HCT116 (cell line): Measurements from ENCODE around the gene NPIPA5. TPM values are rescaled to one million over a fixed set of nuclear protein-coding genes. Genes with fewer than 3 reads are reported as not detected.
"Not testable (repeated sequence)": the region's sequence is repeated elsewhere in the genome, so short reads cannot be mapped to it uniquely, and the experiment has no call there.

Experiments
- ATAC-seq: fragments of 200-7000 bp; cut with Tn5 transposase; 2 replicates; pipeline ENCODE4 v1.9.1; 2020; ENCODE audit warnings: mild to moderate bottlenecking, moderate library complexity
- BruUV-seq: library from RNA; stranded (reverse); fragments of 400-500 nt; replicated peaks from 2 replicates; lab custom pipeline; 2021; lab: Mats Ljungman, UMichigan
- CTCF ChIA-PET: fragments of 300-600 bp; sonication (Branson Sonifier 250); formaldehyde crosslinking; loops from one replicate; lab custom pipeline; 2021; ENCODE audit warnings: antibody characterized with exemption; lab: Charles Lee
- POLR2A ChIA-PET: fragments of 300-600, 350-600 bp; sonication (Branson Sonifier 250); formaldehyde crosslinking; loops from one replicate; lab custom pipeline; 2021; ENCODE audit warnings: antibody characterized with exemption; lab: Charles Lee
- RAD21 ChIA-PET, 2 experiments: fragments of 300-600 bp; sonication (Branson Sonifier 250); formaldehyde crosslinking; loops; one replicate each; lab custom pipeline; 2023; ENCODE audit warnings: low total read pairs in 2 of 2; ENCODE audit not compliant: uncharacterized antibody in 2 of 2, unreplicated experiment in 2 of 2, low non-redundant PET in 1 of 2; lab: Charles Lee
- DNase-seq: peaks from one replicate; pipeline ENCODE4 v3.0.0-alpha.2; 2010; ENCODE audit warnings: low read depth, low spot score
- H2AFZ ChIP-seq: fragments of 200-600 bp; shearing (Covaris generic), sonication (generic); 2 replicates; pipeline ENCODE4 v1.6.1; 2017; ENCODE audit warnings: low read depth, mixed run types, mixed read lengths, antibody characterized with exemption, low read length; ENCODE audit not compliant: poor library complexity, severe bottlenecking
- H3K27ac ChIP-seq: 2 replicates; pipeline ENCODE4 v1.5.1; 2012; ENCODE audit warnings: low read depth, low read length
- H3K27me3 ChIP-seq: fragments of 200-600 bp; sonication (generic); 2 replicates; pipeline ENCODE4 v1.6.1; 2016; ENCODE audit warnings: mixed run types, low read length, mixed read lengths; ENCODE audit not compliant: insufficient read depth
- H3K36me3 ChIP-seq, 2 experiments: fragments of 200-500 bp in 1 of 2; fragments of 200-600 bp in 1 of 2; sonication (Bioruptor generic) in 1 of 2; sonication (generic) in 1 of 2; 2 replicates each; pipeline versions ENCODE4 v1.5.1 to v1.6.1; 2014 to 2016; ENCODE audit warnings: low read length in 2 of 2, inconsistent platforms in 1 of 2, mixed read lengths in 1 of 2, mixed run types in 1 of 2; ENCODE audit not compliant: insufficient read depth in 2 of 2, control insufficient read depth in 1 of 2
- H3K4me1 ChIP-seq, 2 experiments: fragments of 200-600 bp in 1 of 2; sonication (generic) in 1 of 2; 2 replicates each; pipeline versions ENCODE4 v1.5.1 to v1.6.1; 2012 to 2017; ENCODE audit warnings: low read length in 2 of 2, inconsistent platforms in 1 of 2, mild to moderate bottlenecking in 1 of 2, mixed read lengths in 1 of 2, mixed run types in 1 of 2, moderate library complexity in 1 of 2; ENCODE audit not compliant: insufficient read depth in 2 of 2, control insufficient read depth in 1 of 2
- H3K4me2 ChIP-seq: fragments of 200-600 bp; sonication (generic); 2 replicates; pipeline ENCODE4 v1.6.1; 2017; ENCODE audit warnings: mixed run types, low read length, mixed read lengths
- H3K4me3 ChIP-seq, 2 experiments: fragments of 200-600 bp in 1 of 2; sonication (generic) in 1 of 2; replicated peaks in 1 of 2; 2 replicates each; pipeline ENCODE4 v1.5.1; 2011 to 2016; ENCODE audit warnings: low read length in 2 of 2, control low read depth in 1 of 2, low read depth in 1 of 2, mild to moderate bottlenecking in 1 of 2, mixed read lengths in 1 of 2, mixed run types in 1 of 2
- H3K79me2 ChIP-seq: fragments of 200-600 bp; sonication (generic); 2 replicates; pipeline ENCODE4 v1.6.1; 2017; ENCODE audit warnings: mild to moderate bottlenecking, mixed run types, low read length, moderate library complexity, mixed read lengths; ENCODE audit not compliant: insufficient read depth
- H3K9ac ChIP-seq: fragments of 200-600 bp; sonication (generic); 2 replicates; pipeline ENCODE4 v1.6.1; 2016; ENCODE audit warnings: low read length, mixed read lengths
- H3K9me2 ChIP-seq: fragments of 200-600 bp; sonication (generic), shearing (Covaris generic); 2 replicates; pipeline ENCODE4 v1.6.1; 2017; ENCODE audit warnings: mixed run types, mild to moderate bottlenecking, moderate library complexity; ENCODE audit not compliant: insufficient read depth
- H3K9me3 ChIP-seq, 2 experiments: fragments of 200-500 bp in 1 of 2; fragments of 200-600 bp in 1 of 2; sonication (Bioruptor generic) in 1 of 2; sonication (generic) in 1 of 2; 2 replicates each; pipeline ENCODE4 v1.6.1; 2014 to 2017; ENCODE audit warnings: low read length in 2 of 2, mixed read lengths in 2 of 2, inconsistent platforms in 1 of 2, low read depth in 1 of 2, mild to moderate bottlenecking in 1 of 2, mixed run types in 1 of 2, moderate library complexity in 1 of 2; ENCODE audit not compliant: control insufficient read depth in 1 of 2, insufficient read depth in 1 of 2
- H4K20me1 ChIP-seq: fragments of 200-600 bp; sonication (generic), shearing (Covaris generic); 2 replicates; pipeline ENCODE4 v1.6.1; 2017; ENCODE audit warnings: mixed run types, mild to moderate bottlenecking, moderate library complexity; ENCODE audit not compliant: insufficient read depth
- CBX3 ChIP-seq: IDR thresholded peaks from 2 replicates; pipeline ENCODE4 v1.6.1; 2012; ENCODE audit warnings: low read depth
- EZH2 ChIP-seq: fragments of 200-600 bp; sonication (generic); IDR thresholded peaks from 2 replicates; pipeline ENCODE4 v1.6.1; 2017; ENCODE audit warnings: antibody characterized with exemption, mixed run types
- JUND ChIP-seq: IDR thresholded peaks from 2 replicates; pipeline ENCODE4 v1.6.1; 2012
- POLR2A ChIP-seq: IDR thresholded peaks from 2 replicates; pipeline ENCODE4 v1.7.0; 2011; ENCODE audit warnings: borderline replicate concordance; ENCODE audit not compliant: insufficient read depth, insufficient read length; ENCODE audit errors: extremely low read depth
- RAD21 ChIP-seq: IDR thresholded peaks from 2 replicates; pipeline ENCODE4 v1.6.1; 2012; ENCODE audit warnings: low read depth, mild to moderate bottlenecking
- intact Hi-C: fragments of 100-400 bp; cut with micrococcal nuclease; formaldehyde crosslinking; loops from 2 replicates; pipeline ENCODE4 v1.10.0; 2022
- total RNA-seq: library from RNA; stranded (reverse); gene quantifications from one replicate; pipeline ENCODE4 v1.2.1, GENCODE V29; 2021; ENCODE audit not compliant: unreplicated experiment
- TF ChIP-seq, protein P1 (sequence below): IDR thresholded peaks from 2 replicates; pipeline ENCODE4 v1.6.1; 2012
- TF ChIP-seq, protein P2 (sequence below), 3 experiments: fragments of 200-600 bp in 1 of 3; sonication (generic) in 1 of 3; IDR thresholded peaks in 2 of 3; conservative IDR thresholded peaks in 1 of 3; 2 replicates each; pipeline ENCODE4 v1.5.1; 2012 to 2017; ENCODE audit warnings: low read depth in 2 of 3, low read length in 2 of 3, antibody characterized with exemption in 1 of 3, borderline replicate concordance in 1 of 3, control low read depth in 1 of 3, mild to moderate bottlenecking in 1 of 3, mixed read lengths in 1 of 3, mixed run types in 1 of 3, moderate library complexity in 1 of 3; ENCODE audit not compliant: insufficient read depth in 1 of 3

NPIPA5 gene
- total RNA-seq, 1 experiment from 2014 or later: 9.3 TPM

DNA sequence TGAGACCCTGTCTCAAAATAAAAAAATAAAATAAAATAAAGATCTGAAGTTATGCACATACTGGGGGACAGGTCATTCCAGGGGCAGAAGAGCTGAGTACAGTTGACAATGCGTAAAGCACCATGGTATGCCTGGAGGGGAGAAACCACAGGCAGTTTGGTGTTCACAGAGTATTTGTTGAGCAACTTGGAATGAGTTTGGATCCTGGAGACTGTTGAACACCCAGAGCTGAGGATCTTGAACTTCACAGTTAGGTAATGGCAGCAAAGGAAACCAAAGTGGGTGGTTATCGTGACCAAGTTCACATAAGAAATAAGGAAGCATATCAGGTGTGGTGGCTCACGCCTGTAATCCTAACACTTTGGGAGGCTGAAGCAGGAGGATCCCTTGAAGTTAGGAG is 26.0 kb upstream of the NPIPA5 start:
- H3K9me3 ChIP-seq, H4K20me1 ChIP-seq, H3K27ac ChIP-seq, H3K9ac ChIP-seq, H3K36me3 ChIP-seq, BruUV-seq, RAD21 ChIA-PET, CTCF ChIA-PET, H3K27me3 ChIP-seq, H3K9me2 ChIP-seq, H3K4me2 ChIP-seq, POLR2A ChIA-PET, H3K4me1 ChIP-seq, H3K4me3 ChIP-seq, H3K79me2 ChIP-seq, DNase-seq, ATAC-seq, H2AFZ ChIP-seq, intact Hi-C loops: not testable (repeated sequence)

DNA sequence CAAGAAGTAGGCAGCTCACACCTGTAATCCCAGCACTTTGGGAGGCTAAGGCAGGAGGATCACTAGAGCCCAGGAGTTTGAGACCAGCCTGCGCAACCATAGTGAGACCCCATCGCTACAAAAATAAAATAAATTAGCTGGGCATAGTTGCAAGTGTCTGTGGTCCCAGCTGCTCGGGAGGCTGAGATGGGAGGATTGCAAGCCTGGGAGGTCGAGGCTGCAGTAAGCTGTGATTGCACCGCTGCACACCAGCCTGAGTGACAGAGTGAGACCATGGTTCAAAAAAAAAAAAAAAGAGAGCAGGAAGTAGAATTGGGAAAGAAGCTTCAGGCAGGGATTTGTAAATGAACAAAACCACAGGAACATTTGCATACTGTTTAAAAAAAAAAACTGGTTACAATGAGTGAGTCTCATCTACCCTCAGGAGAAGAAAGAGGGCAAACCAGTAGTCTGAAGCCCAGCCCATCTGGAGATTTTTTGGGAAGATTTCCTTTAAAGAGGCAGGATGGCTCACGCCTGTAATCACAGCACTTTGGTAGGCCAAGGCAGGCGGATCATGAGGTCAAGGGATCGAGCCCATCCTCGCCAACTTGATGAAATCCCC is 25.4 kb upstream of the NPIPA5 start:
- intact Hi-C loops: no loop called here

More for the DNA sequence above, 25.4 kb upstream of the NPIPA5 start:
- TF ChIP-seq, protein P1, sequence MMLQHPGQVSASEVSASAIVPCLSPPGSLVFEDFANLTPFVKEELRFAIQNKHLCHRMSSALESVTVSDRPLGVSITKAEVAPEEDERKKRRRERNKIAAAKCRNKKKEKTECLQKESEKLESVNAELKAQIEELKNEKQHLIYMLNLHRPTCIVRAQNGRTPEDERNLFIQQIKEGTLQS: no peak
- no peak for TF ChIP-seq CBX3
- no peak for TF ChIP-seq RAD21
- TF ChIP-seq POLR2A: no peak
- TF ChIP-seq EZH2: no peak
- TF ChIP-seq JUND: no peak
- TF ChIP-seq, protein P2, sequence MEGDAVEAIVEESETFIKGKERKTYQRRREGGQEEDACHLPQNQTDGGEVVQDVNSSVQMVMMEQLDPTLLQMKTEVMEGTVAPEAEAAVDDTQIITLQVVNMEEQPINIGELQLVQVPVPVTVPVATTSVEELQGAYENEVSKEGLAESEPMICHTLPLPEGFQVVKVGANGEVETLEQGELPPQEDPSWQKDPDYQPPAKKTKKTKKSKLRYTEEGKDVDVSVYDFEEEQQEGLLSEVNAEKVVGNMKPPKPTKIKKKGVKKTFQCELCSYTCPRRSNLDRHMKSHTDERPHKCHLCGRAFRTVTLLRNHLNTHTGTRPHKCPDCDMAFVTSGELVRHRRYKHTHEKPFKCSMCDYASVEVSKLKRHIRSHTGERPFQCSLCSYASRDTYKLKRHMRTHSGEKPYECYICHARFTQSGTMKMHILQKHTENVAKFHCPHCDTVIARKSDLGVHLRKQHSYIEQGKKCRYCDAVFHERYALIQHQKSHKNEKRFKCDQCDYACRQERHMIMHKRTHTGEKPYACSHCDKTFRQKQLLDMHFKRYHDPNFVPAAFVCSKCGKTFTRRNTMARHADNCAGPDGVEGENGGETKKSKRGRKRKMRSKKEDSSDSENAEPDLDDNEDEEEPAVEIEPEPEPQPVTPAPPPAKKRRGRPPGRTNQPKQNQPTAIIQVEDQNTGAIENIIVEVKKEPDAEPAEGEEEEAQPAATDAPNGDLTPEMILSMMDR (IDR thresholded peaks at IDR 0.05 in 2 of 3, conservative IDR thresholded peaks at IDR 0.05 in 1 of 3; ENCODE audit: borderline replicate concordance in 1 of 3, insufficient read depth in 1 of 3, low read depth in 2 of 3, low read length in 2 of 3): no peak
- no peaks in the 10 kb centered on the region for H3K9me2 ChIP-seq
- no peaks in the 10 kb centered on the region for H3K79me2 ChIP-seq
- no peaks in the 10 kb centered on the region for H3K27me3 ChIP-seq
- no peak overlapping the region for H3K4me2 ChIP-seq
- H3K27ac ChIP-seq: no peak overlapping the region
- CTCF ChIA-PET: no interaction called here
- no peaks in the 10 kb centered on the region for H3K9me3 ChIP-seq
- no peaks in the 10 kb centered on the region for H3K4me1 ChIP-seq
- H4K20me1 ChIP-seq: no peaks in the 10 kb centered on the region
- no peak for DNase-seq
- no peaks in the 10 kb centered on the region for H3K36me3 ChIP-seq
- RAD21 ChIA-PET: no interaction called here
- no peak overlapping the region for H2AFZ ChIP-seq
- POLR2A ChIA-PET: interaction anchor here (0.7 kb wide), 1 partner anchor 15 kb away, joined by 3 read pairs; no protein-coding TSS in a partner anchor
- no peak overlapping the region for H3K9ac ChIP-seq
- BruUV-seq: no TSS peak
- no peak overlapping the region for H3K4me3 ChIP-seq
- ATAC-seq: no peak
